Endodermal cell (in vitro differentiated cells): ENCODE data around the gene TLR2. TPM values are rescaled to one million over a fixed set of nuclear protein-coding genes. Genes with fewer than 3 reads are reported as not detected.

ENCODE experiments used
- DNase-seq: peaks from one replicate; pipeline ENCODE4 v3.0.0-alpha.2; 2017
- H3K27ac ChIP-seq: 2 replicates; pipeline ENCODE4 v1.5.1; 2013; ENCODE audit warnings: mild to moderate bottlenecking, low read depth, low read length, moderate library complexity
- H3K27me3 ChIP-seq: 2 replicates; pipeline ENCODE4 v1.6.1; 2013; ENCODE audit warnings: mild to moderate bottlenecking, low read length, moderate library complexity; ENCODE audit not compliant: insufficient read depth, control insufficient read depth, poor library complexity, severe bottlenecking
- H3K36me3 ChIP-seq: 2 replicates; pipeline ENCODE4 v1.7.0; 2013; ENCODE audit warnings: mild to moderate bottlenecking, low read length, moderate library complexity; ENCODE audit not compliant: control insufficient read depth, insufficient read depth
- H3K4me1 ChIP-seq: one replicate; pipeline ENCODE4 v1.7.0; 2013; ENCODE audit warnings: low read length; ENCODE audit not compliant: control insufficient read depth, insufficient read depth
- H3K4me3 ChIP-seq: 2 replicates; pipeline ENCODE4 v1.5.1; 2013; ENCODE audit warnings: mild to moderate bottlenecking, low read length, moderate library complexity
- H3K9ac ChIP-seq: 2 replicates; pipeline ENCODE4 v1.6.1; 2013; ENCODE audit warnings: mild to moderate bottlenecking, low read length, moderate library complexity; ENCODE audit not compliant: poor library complexity, severe bottlenecking; ENCODE audit errors: extremely low read depth
- H3K9me3 ChIP-seq: 2 replicates; pipeline ENCODE4 v1.6.1; 2013; ENCODE audit warnings: mild to moderate bottlenecking, low read length, moderate library complexity; ENCODE audit not compliant: control insufficient read depth
- H3K27ac Mint-ChIP-seq: 2 replicates; pipeline ENCODE4 v1.8.0; 2020; ENCODE audit warnings: mixed read lengths
- H3K27me3 Mint-ChIP-seq: 2 replicates; pipeline ENCODE4 v1.8.0; 2021; ENCODE audit warnings: mild to moderate bottlenecking, mixed read lengths; ENCODE audit not compliant: insufficient read depth
- H3K36me3 Mint-ChIP-seq: 2 replicates; pipeline ENCODE4 v1.8.0; 2020; ENCODE audit warnings: low read depth, mixed read lengths
- H3K4me1 Mint-ChIP-seq: 2 replicates; pipeline ENCODE4 v1.8.0; 2020; ENCODE audit warnings: mixed read lengths
- H3K4me3 Mint-ChIP-seq: 2 replicates; pipeline ENCODE4 v1.8.0; 2020; ENCODE audit warnings: mild to moderate bottlenecking, moderate library complexity, mixed read lengths
- H3K9me3 Mint-ChIP-seq: 2 replicates; pipeline ENCODE4 v1.8.0; 2020; ENCODE audit warnings: mild to moderate bottlenecking, mixed read lengths
- WGBS, 2 experiments: methylation state at CpG; one replicate each; pipeline versions ENCODE4 v1.1.5 to v1.1.7; 2013; ENCODE audit warnings: missing lambda C conversion rate in 2 of 2, mixed read lengths in 1 of 2; ENCODE audit not compliant: insufficient coverage in 1 of 2, insufficient read length in 1 of 2; 5-methylcytosine and 5-hydroxymethylcytosine counted together
- long read RNA-seq, 4 experiments: library from polyadenylated mRNA in 2 of 4; library from RNA in 1 of 4; library from capped mRNA in 1 of 4; stranded (forward) in 3 of 4; unstranded in 1 of 4; transcript quantifications; one replicate each; pipeline ENCODE4 v2.0.0, GENCODE V29; 2020 to 2021; ENCODE audit warnings: inconsistent platforms in 1 of 4
- polyA plus RNA-seq, 2 experiments: library from polyadenylated mRNA; stranded (reverse); fragments of 50-300 nt; gene quantifications; one replicate each; pipeline ENCODE4 v1.2.3, GENCODE V29; 2013
- total RNA-seq, 2 donors: library from RNA; stranded (reverse); fragmentation: NEBNext Ultra II Directional in 1 of 2; extraction: Animal tissue kit (Norgen Biotek cat#: 25700) in 1 of 2; gene quantifications; 2 replicates in 1 of 2; 3 replicates in 1 of 2; pipeline ENCODE4 v1.2.1, GENCODE V29; 2021
- TF ChIP-seq, protein P1 (sequence below): fragments of 200-600 bp; sonication (generic); conservative IDR thresholded peaks from 2 replicates; pipeline ENCODE4 v1.5.0; 2021; ENCODE audit warnings: antibody characterized with exemption, mild to moderate bottlenecking

TLR2 gene, protein sequence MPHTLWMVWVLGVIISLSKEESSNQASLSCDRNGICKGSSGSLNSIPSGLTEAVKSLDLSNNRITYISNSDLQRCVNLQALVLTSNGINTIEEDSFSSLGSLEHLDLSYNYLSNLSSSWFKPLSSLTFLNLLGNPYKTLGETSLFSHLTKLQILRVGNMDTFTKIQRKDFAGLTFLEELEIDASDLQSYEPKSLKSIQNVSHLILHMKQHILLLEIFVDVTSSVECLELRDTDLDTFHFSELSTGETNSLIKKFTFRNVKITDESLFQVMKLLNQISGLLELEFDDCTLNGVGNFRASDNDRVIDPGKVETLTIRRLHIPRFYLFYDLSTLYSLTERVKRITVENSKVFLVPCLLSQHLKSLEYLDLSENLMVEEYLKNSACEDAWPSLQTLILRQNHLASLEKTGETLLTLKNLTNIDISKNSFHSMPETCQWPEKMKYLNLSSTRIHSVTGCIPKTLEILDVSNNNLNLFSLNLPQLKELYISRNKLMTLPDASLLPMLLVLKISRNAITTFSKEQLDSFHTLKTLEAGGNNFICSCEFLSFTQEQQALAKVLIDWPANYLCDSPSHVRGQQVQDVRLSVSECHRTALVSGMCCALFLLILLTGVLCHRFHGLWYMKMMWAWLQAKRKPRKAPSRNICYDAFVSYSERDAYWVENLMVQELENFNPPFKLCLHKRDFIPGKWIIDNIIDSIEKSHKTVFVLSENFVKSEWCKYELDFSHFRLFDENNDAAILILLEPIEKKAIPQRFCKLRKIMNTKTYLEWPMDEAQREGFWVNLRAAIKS
- total RNA-seq: under 1 TPM; 0.53 to 0.89 TPM
- polyA plus RNA-seq (2013, experiment 1 of 2): 0.14 TPM
- 0.33 TPM for polyA plus RNA-seq (2013, experiment 2 of 2)
- long read RNA-seq, experiment 1, partial matches to known transcripts: 0 of 1 reads
- long read RNA-seq, experiment 1, other reads (novel, unspliced or antisense): 0 of 1 reads
- long read RNA-seq, experiment 2, partial matches to known transcripts: 0 of 3 reads
- long read RNA-seq, experiment 2, other reads (novel, unspliced or antisense): 1 of 3 reads
- long read RNA-seq, experiment 3, partial matches to known transcripts: 0 of 1 reads
- long read RNA-seq, experiment 3, other reads (novel, unspliced or antisense): 0 of 1 reads
- long read RNA-seq, experiment 4: 0 reads

DNA sequence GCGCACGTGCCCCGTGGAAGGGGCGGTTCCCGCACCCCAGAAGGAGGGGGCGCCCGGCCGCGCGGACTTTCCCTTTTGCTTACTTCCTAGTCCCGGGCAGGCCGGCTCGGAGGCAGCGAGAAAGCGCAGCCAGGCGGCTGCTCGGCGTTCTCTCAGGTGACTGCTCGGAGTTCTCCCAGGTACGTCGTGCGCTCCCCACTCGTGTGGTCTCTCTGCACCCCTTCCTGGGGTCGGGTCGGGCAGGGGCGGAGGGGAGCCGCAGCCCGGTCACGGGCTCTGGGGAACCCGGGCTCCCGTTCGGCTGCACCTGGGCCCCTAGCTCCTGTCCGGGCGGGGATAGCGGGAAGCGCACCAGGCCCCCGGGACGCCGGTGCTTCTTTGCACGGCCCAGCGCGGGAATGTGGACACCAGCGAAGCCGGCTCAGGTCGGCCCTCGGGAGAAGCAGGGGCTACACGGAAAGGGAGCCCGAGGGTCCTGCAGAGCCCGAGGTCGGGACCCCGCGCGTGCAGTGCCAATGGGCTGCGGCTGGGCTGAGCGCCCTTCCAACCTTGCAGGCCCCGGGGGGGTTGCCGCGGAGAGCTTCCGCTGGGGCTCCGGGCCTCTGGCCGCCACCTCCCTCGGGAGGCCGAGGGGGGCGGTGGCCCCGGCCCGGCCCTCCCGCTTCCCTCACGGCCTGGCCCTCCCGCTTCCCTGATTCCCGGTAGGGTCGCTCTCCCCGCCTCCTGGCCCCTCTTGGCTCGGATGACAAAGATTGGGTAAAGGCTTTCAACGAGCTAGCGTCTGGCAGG lies at the start of gene TLR2:
TLR2 (plus strand) TSS at position 99 of the 789 bp plus-strand sequence. CDS start 18,628 bp downstream, outside the sequence.
- Histone ChIP-seq H3K27me3 (peaks cover 48% of the 10 kb centered on the region), H3K4me3 (peak within 1 kb of the TSS; percentile 77), H3K9me3 (peaks cover 31% of the 10 kb centered on the region), H3K27ac (no peak within 1 kb of the TSS), H3K4me1 (no peaks in the 10 kb centered on the region), H3K9ac (no peak within 1 kb of the TSS), H3K36me3 (no peaks in the 10 kb centered on the region)
- TF ChIP-seq, protein P1, sequence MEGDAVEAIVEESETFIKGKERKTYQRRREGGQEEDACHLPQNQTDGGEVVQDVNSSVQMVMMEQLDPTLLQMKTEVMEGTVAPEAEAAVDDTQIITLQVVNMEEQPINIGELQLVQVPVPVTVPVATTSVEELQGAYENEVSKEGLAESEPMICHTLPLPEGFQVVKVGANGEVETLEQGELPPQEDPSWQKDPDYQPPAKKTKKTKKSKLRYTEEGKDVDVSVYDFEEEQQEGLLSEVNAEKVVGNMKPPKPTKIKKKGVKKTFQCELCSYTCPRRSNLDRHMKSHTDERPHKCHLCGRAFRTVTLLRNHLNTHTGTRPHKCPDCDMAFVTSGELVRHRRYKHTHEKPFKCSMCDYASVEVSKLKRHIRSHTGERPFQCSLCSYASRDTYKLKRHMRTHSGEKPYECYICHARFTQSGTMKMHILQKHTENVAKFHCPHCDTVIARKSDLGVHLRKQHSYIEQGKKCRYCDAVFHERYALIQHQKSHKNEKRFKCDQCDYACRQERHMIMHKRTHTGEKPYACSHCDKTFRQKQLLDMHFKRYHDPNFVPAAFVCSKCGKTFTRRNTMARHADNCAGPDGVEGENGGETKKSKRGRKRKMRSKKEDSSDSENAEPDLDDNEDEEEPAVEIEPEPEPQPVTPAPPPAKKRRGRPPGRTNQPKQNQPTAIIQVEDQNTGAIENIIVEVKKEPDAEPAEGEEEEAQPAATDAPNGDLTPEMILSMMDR: no peak
- peak within 1 kb of the TSS; percentile 55 for H3K4me3 Mint-ChIP-seq
- peak; percentile 89 for DNase-seq
- WGBS, 2 experiments: 1 to 2% methylated on average over 14 to 75 of the region's 75 CpGs
- no peaks in the 10 kb centered on the region for H3K4me1 Mint-ChIP-seq
- H3K27ac Mint-ChIP-seq: no peak within 1 kb of the TSS
- H3K9me3 Mint-ChIP-seq: peaks cover 30% of the 10 kb centered on the region
- H3K36me3 Mint-ChIP-seq: peaks cover 2% of the 10 kb centered on the region
- H3K27me3 Mint-ChIP-seq: peaks cover 57% of the 10 kb centered on the region

DNA sequence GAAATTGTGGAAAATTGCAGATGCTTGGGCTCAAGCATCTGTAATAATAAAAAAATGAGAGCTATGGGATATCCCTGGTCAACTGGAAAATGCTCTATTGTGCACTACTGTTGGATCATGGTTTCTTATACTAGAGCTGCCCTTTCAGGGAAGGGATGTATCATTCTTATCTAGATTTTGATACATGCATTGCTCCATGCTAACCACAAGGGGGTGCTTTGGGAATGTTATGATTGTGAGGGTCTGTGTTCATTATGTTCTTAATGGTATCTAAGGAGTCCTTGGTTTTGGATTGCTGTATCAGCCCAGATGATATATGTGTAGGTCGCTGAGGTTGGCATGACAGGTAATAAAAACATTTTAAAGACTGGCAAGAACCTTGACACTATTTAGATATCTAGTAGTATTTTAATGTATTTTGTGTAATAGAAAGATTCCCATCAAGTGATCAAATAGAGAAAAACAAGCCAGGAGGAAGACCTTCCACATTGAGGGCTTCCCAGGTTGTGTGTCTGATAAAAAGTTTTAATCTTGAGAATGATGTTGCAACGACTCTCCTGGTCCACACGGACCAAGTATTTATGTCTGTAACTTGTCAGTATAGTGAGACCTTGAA lies 49.2 kb upstream of the TLR2 start:
- no peaks in the 10 kb centered on the region for H3K4me1 Mint-ChIP-seq
- H3K27me3 ChIP-seq: no peaks in the 10 kb centered on the region
- H3K27me3 Mint-ChIP-seq: no peaks in the 10 kb centered on the region
- TF ChIP-seq, protein P1: peak; percentile 83
- no peak overlapping the region for H3K4me3 Mint-ChIP-seq
- no peak overlapping the region for H3K4me3 ChIP-seq
- no peak overlapping the region for H3K9ac ChIP-seq
- H3K9me3 Mint-ChIP-seq: peaks cover 3% of the 10 kb centered on the region
- no peak overlapping the region for H3K27ac Mint-ChIP-seq
- H3K27ac ChIP-seq: no peak overlapping the region
- H3K4me1 ChIP-seq: no peaks in the 10 kb centered on the region
- no peak for DNase-seq
- peaks cover 11% of the 10 kb centered on the region for H3K36me3 ChIP-seq
- WGBS, 2 experiments: 87 to 95% methylated on average over 2 to 3 of the region's 3 CpGs
- peaks cover 25% of the 10 kb centered on the region for H3K36me3 Mint-ChIP-seq
- peaks cover 12% of the 10 kb centered on the region for H3K9me3 ChIP-seq
